ENCODE results near the gene RBBP5. TPM values are rescaled to one million over a fixed set of nuclear protein-coding genes. Genes with fewer than 3 reads are reported as not detected.

Gene RBBP5
- total RNA-seq, 1 experiment from 2014 or later: 23.8 TPM

- TF ChIP-seq ZNF532 (CRISPR knock-in tag; IDR thresholded peaks at IDR 0.05; ENCODE audit: borderline replicate concordance) (peak; percentile 42; the same call in 1 of the 2 replicates), FOXK1 (CRISPR knock-in tag; IDR thresholded peaks at IDR 0.05) (peak; percentile 99), CBFB (CRISPR knock-in tag; IDR thresholded peaks at IDR 0.05; ENCODE audit: low read depth) (no peak), CREM (CRISPR knock-in tag; IDR thresholded peaks at IDR 0.05) (peak; percentile 75), GABPB1 (CRISPR knock-in tag; IDR thresholded peaks at IDR 0.05) (peak; percentile 82), ZNF281 (CRISPR knock-in tag; IDR thresholded peaks at IDR 0.05) (no peak), USF2 (CRISPR knock-in tag; IDR thresholded peaks at IDR 0.05) (no peak), GRHL2 (CRISPR knock-in tag; IDR thresholded peaks at IDR 0.05; ENCODE audit: insufficient replicate concordance, severe bottlenecking) (no peak), ZNF396 (CRISPR knock-in tag; IDR thresholded peaks at IDR 0.05; ENCODE audit: borderline replicate concordance) (no peak), OVOL2 (CRISPR knock-in tag; IDR thresholded peaks at IDR 0.05; ENCODE audit: borderline replicate concordance) (no peak)
These were observed at the start of gene RBBP5 (continued) for GRCh38 chr1:205121660-205122488.

- TF ChIP-seq GRHL2 (CRISPR knock-in tag; IDR thresholded peaks at IDR 0.05; ENCODE audit: insufficient replicate concordance, severe bottlenecking): no peak
- no peak for TF ChIP-seq MYBL2 (CRISPR knock-in tag; IDR thresholded peaks at IDR 0.05)
- no peak for TF ChIP-seq E2F4 (CRISPR knock-in tag; IDR thresholded peaks at IDR 0.05; ENCODE audit: borderline replicate concordance, low read depth)
- TF ChIP-seq, protein P1, sequence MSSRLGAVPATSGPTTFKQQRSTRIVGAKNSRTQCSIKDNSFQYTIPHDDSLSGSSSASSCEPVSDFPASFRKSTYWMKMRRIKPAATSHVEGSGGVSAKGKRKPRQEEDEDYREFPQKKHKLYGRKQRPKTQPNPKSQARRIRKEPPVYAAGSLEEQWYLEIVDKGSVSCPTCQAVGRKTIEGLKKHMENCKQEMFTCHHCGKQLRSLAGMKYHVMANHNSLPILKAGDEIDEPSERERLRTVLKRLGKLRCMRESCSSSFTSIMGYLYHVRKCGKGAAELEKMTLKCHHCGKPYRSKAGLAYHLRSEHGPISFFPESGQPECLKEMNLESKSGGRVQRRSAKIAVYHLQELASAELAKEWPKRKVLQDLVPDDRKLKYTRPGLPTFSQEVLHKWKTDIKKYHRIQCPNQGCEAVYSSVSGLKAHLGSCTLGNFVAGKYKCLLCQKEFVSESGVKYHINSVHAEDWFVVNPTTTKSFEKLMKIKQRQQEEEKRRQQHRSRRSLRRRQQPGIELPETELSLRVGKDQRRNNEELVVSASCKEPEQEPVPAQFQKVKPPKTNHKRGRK (CRISPR knock-in tag; IDR thresholded peaks at IDR 0.05; ENCODE audit: borderline replicate concordance): no peak
- TF ChIP-seq IRF2 (CRISPR knock-in tag; IDR thresholded peaks at IDR 0.05; ENCODE audit: borderline replicate concordance, low read depth): no peak
- no peak for TF ChIP-seq SMAD3 (CRISPR knock-in tag; IDR thresholded peaks at IDR 0.05; ENCODE audit: borderline replicate concordance)
- TF ChIP-seq, protein P2, sequence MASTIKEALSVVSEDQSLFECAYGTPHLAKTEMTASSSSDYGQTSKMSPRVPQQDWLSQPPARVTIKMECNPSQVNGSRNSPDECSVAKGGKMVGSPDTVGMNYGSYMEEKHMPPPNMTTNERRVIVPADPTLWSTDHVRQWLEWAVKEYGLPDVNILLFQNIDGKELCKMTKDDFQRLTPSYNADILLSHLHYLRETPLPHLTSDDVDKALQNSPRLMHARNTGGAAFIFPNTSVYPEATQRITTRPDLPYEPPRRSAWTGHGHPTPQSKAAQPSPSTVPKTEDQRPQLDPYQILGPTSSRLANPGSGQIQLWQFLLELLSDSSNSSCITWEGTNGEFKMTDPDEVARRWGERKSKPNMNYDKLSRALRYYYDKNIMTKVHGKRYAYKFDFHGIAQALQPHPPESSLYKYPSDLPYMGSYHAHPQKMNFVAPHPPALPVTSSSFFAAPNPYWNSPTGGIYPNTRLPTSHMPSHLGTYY (CRISPR knock-in tag; IDR thresholded peaks at IDR 0.05): no peak
- TF ChIP-seq USF1 (CRISPR knock-in tag; IDR thresholded peaks at IDR 0.05): no peak
- no peak for TF ChIP-seq RORB (CRISPR knock-in tag; IDR thresholded peaks at IDR 0.05)
- no peak for TF ChIP-seq ZNF232 (CRISPR knock-in tag; IDR thresholded peaks at IDR 0.05)
- TF ChIP-seq OVOL2 (CRISPR knock-in tag; IDR thresholded peaks at IDR 0.05; ENCODE audit: borderline replicate concordance): no peak
- H3K27ac Mint-ChIP-seq: no peak overlapping the region
- H3K27me3 Mint-ChIP-seq (ENCODE audit: low read depth): no peaks in the 10 kb centered on the region
- no peak for ATAC-seq
- POLR2A ChIA-PET: no interaction called here
- no peak for DNase-seq (ENCODE audit: low spot score)
- no peaks in the 10 kb centered on the region for H3K4me1 Mint-ChIP-seq
- no peaks in the 10 kb centered on the region for H3K9me3 Mint-ChIP-seq
- CTCF ChIA-PET: interaction anchor here (0.7 to 1.1 kb wide), 4 partner anchors 30 to 110 kb away, joined by 3 to 5 read pairs (median 4); no protein-coding TSS in a partner anchor
- H3K4me3 Mint-ChIP-seq: no peak overlapping the region
- H3K36me3 Mint-ChIP-seq: peaks cover 16% of the 10 kb centered on the region
These were observed 49.6 kb upstream of the RBBP5 start for GRCh38 chr1:205171369-205171768.
